ENCODE measurements around the gene MORN5.
A peak's percentile ranks its signal among the peaks of the same experiment; 100 is the strongest.

Gene MORN5

GRCh38 chr9:122140368-122141193, 19.1 kb upstream of the MORN5 start:
- in situ Hi-C loops (cut with MboI; ENCODE audit: low sequenced_read_pairs, unreplicated experiment), result no loop called here
- no peak for TF ChIP-seq CTCF (IDR thresholded peaks at IDR 0.05; ENCODE audit: borderline replicate concordance, control extremely low read depth, extremely low read depth, insufficient read depth, missing control alignments)
- DNase-seq (ENCODE audit: low spot score), result no peak

GRCh38 chr9:122141671-122142070, 18.0 kb upstream of the MORN5 start:
- DNase-seq (ENCODE audit: low spot score), result no peak
- no peak for TF ChIP-seq CTCF (IDR thresholded peaks at IDR 0.05; ENCODE audit: borderline replicate concordance, control extremely low read depth, extremely low read depth, insufficient read depth, missing control alignments)
- in situ Hi-C loops (cut with MboI; ENCODE audit: low sequenced_read_pairs, unreplicated experiment), result no loop called here

GRCh38 chr9:122143296-122143695, 16.4 kb upstream of the MORN5 start:
- in situ Hi-C loops (cut with MboI; ENCODE audit: low sequenced_read_pairs, unreplicated experiment), result no loop called here
- no peak for DNase-seq (ENCODE audit: low spot score)
- no peak for TF ChIP-seq CTCF (IDR thresholded peaks at IDR 0.05; ENCODE audit: borderline replicate concordance, control extremely low read depth, extremely low read depth, insufficient read depth, missing control alignments)

- in situ Hi-C loops (cut with MboI; ENCODE audit: low sequenced_read_pairs, unreplicated experiment), result no loop called here
- DNase-seq (ENCODE audit: low spot score), result no peak
- no peak for TF ChIP-seq CTCF (IDR thresholded peaks at IDR 0.05; ENCODE audit: borderline replicate concordance, control extremely low read depth, extremely low read depth, insufficient read depth, missing control alignments)
Observed at GRCh38 chr9:122143876-122144405, 15.8 kb upstream of the MORN5 start.

GRCh38 chr9:122144836-122145591, 14.7 kb upstream of the MORN5 start:
- TF ChIP-seq CTCF (IDR thresholded peaks at IDR 0.05; ENCODE audit: borderline replicate concordance, control extremely low read depth, extremely low read depth, insufficient read depth, missing control alignments), result no peak
- in situ Hi-C loops (cut with MboI; ENCODE audit: low sequenced_read_pairs, unreplicated experiment), result no loop called here
- peak; percentile 27 for DNase-seq (ENCODE audit: low spot score)

- DNase-seq (ENCODE audit: low spot score), result no peak
- in situ Hi-C loops (cut with MboI; ENCODE audit: low sequenced_read_pairs, unreplicated experiment), result no loop called here
- no peak for TF ChIP-seq CTCF (IDR thresholded peaks at IDR 0.05; ENCODE audit: borderline replicate concordance, control extremely low read depth, extremely low read depth, insufficient read depth, missing control alignments)
Observed at GRCh38 chr9:122145592-122145863, 14.2 kb upstream of the MORN5 start.
